MCF 10A (cell line): Measurements from ENCODE around the gene RPL13. TPM values are rescaled to one million over a fixed set of nuclear protein-coding genes. Genes with fewer than 3 reads are reported as not detected.

ENCODE experiments used
- BruUV-seq: library from RNA; stranded (reverse); fragments of 400-500 nt; replicated peaks from 2 replicates; lab custom pipeline; 2021; lab: Mats Ljungman, UMichigan
- CTCF ChIA-PET: fragments of 300-600 bp; sonication (Branson Sonifier 250); formaldehyde crosslinking; extraction: SDS; loops from one replicate; lab custom pipeline; 2021; ENCODE audit warnings: antibody characterized with exemption, inconsistent platforms; lab: Yijun Ruan, JAX
- POLR2A ChIA-PET: fragments of 300-600, 350-650 bp; sonication (Branson Sonifier 250); formaldehyde crosslinking; extraction: SDS; loops from one replicate; lab custom pipeline; 2020; ENCODE audit warnings: antibody characterized with exemption, inconsistent platforms; lab: Yijun Ruan, JAX
- DNase-seq: peaks from one replicate; pipeline ENCODE4 v3.0.0-alpha.2; 2018; ENCODE audit not compliant: unreplicated experiment
- H3K27ac Mint-ChIP-seq: one replicate; pipeline ENCODE4 v1.8.0; 2022; ENCODE audit warnings: mild to moderate bottlenecking, low read depth, mixed read lengths; ENCODE audit not compliant: unreplicated experiment
- H3K27me3 Mint-ChIP-seq: one replicate; pipeline ENCODE4 v1.8.0; 2022; ENCODE audit warnings: mixed read lengths; ENCODE audit not compliant: insufficient read depth, unreplicated experiment
- H3K36me3 Mint-ChIP-seq: one replicate; pipeline ENCODE4 v1.8.0; 2022; ENCODE audit warnings: mild to moderate bottlenecking, moderate library complexity, mixed read lengths; ENCODE audit not compliant: insufficient read depth, unreplicated experiment
- H3K4me1 Mint-ChIP-seq: one replicate; pipeline ENCODE4 v1.8.0; 2022; ENCODE audit warnings: mixed read lengths; ENCODE audit not compliant: insufficient read depth, unreplicated experiment
- H3K4me3 Mint-ChIP-seq: one replicate; pipeline ENCODE4 v1.8.0; 2022; ENCODE audit warnings: mild to moderate bottlenecking, moderate library complexity, mixed read lengths; ENCODE audit not compliant: unreplicated experiment
- H3K9me3 Mint-ChIP-seq: one replicate; pipeline ENCODE4 v1.8.0; 2022; ENCODE audit warnings: mixed read lengths; ENCODE audit not compliant: unreplicated experiment
- CTCF ChIP-seq: fragments of 200-600 bp; IDR thresholded peaks from one replicate; pipeline ENCODE4 v1.8.0; 2022; ENCODE audit warnings: antibody characterized with exemption, mild to moderate bottlenecking; ENCODE audit not compliant: unreplicated experiment
- intact Hi-C: fragments of 100-400 bp; cut with micrococcal nuclease; formaldehyde crosslinking; loops from 2 replicates; pipeline ENCODE4 v1.14.1; 2022
- total RNA-seq: library from RNA; stranded (reverse); gene quantifications from 2 replicates; pipeline ENCODE4 v1.2.3, GENCODE V29; 2022

Gene RPL13
- total RNA-seq, 1 experiment from 2014 or later = 3,148 TPM

GRCh38 chr16:89531821-89532526 lies 28.5 kb upstream of the RPL13 start:
- Mint-ChIP-seq H3K4me3 (no peak overlapping the region), H3K27ac (no peak overlapping the region), H3K36me3 (peaks cover 90% of the 10 kb centered on the region), H3K4me1 (no peaks in the 10 kb centered on the region), H3K9me3 (no peaks in the 10 kb centered on the region), H3K27me3 (no peaks in the 10 kb centered on the region)
- ChIA-PET POLR2A (interaction anchor here (0.6 kb wide), 1 partner anchor 27 kb away, joined by 4 read pairs; no protein-coding TSS in a partner anchor), CTCF (interaction anchor here (0.6 kb wide), 1 partner anchor 165 kb away, joined by 3 read pairs; no protein-coding TSS in a partner anchor)
- no peak for DNase-seq
- TF ChIP-seq CTCF = no peak
- intact Hi-C loops = no loop called here
- no TSS peak for BruUV-seq

GRCh38 chr16:89534252-89534756 lies 26.2 kb upstream of the RPL13 start:
- POLR2A ChIA-PET = no interaction called here
- Mint-ChIP-seq H3K27ac (no peak overlapping the region), H3K27me3 (no peaks in the 10 kb centered on the region), H3K36me3 (peaks cover 75% of the 10 kb centered on the region), H3K4me3 (no peak overlapping the region), H3K4me1 (no peaks in the 10 kb centered on the region), H3K9me3 (no peaks in the 10 kb centered on the region)
- CTCF ChIA-PET = no interaction called here
- DNase-seq = peak; percentile 14
- no TSS peak for BruUV-seq
- intact Hi-C loops = no loop called here
- TF ChIP-seq CTCF = no peak

- Mint-ChIP-seq H3K27ac (no peak overlapping the region), H3K4me3 (no peak overlapping the region), H3K36me3 (peaks cover 64% of the 10 kb centered on the region), H3K4me1 (no peaks in the 10 kb centered on the region), H3K27me3 (no peaks in the 10 kb centered on the region), H3K9me3 (no peaks in the 10 kb centered on the region)
- BruUV-seq = no TSS peak
- no peak for DNase-seq
- ChIA-PET POLR2A (no interaction called here), CTCF (no interaction called here)
- intact Hi-C loops = no loop called here
- no peak for TF ChIP-seq CTCF
Observed at GRCh38 chr16:89536371-89536770, 24.1 kb upstream of the RPL13 start.

- H3K4me1 Mint-ChIP-seq = no peaks in the 10 kb centered on the region
- no TSS peak for BruUV-seq
- no peak overlapping the region for H3K27ac Mint-ChIP-seq
- intact Hi-C loops = no loop called here
- peaks cover 61% of the 10 kb centered on the region for H3K36me3 Mint-ChIP-seq
- H3K4me3 Mint-ChIP-seq = no peak overlapping the region
- no peak for TF ChIP-seq CTCF
- no peaks in the 10 kb centered on the region for H3K9me3 Mint-ChIP-seq
- H3K27me3 Mint-ChIP-seq = no peaks in the 10 kb centered on the region
- ChIA-PET POLR2A (interaction anchor here (1.3 to 1.5 kb wide), 2 partner anchors 28 kb away, joined by 4 to 5 read pairs; no protein-coding TSS in a partner anchor), CTCF (no interaction called here)
- no peak for DNase-seq
Observed at GRCh38 chr16:89536886-89537548, 23.5 kb upstream of the RPL13 start.
